Measurements from ENCODE around the gene FLT1. TPM values are rescaled to one million over a fixed set of nuclear protein-coding genes. Genes with fewer than 3 reads are reported as not detected.

Gene FLT1
- total RNA-seq, 2 donors from 2014 or later, result 12.3 to 44.6 TPM

GRCh38 chr13:28469316-28469715 lies 25.6 kb downstream of the FLT1 start:
- H3K4me3 ChIP-seq, result no peak overlapping the region
- H3K9me3 ChIP-seq, result no peaks in the 10 kb centered on the region
- no peak overlapping the region for H3K27ac ChIP-seq
- DNase-seq (ENCODE audit: low spot score), result no peak
- TF ChIP-seq CTCF (IDR thresholded peaks at IDR 0.05), result no peak
- no peak for ATAC-seq (ENCODE audit: insufficient number of reproducible peaks, low FRiP score, low read depth)
- H3K36me3 ChIP-seq, result no peaks in the 10 kb centered on the region
- H3K4me1 ChIP-seq (ENCODE audit: control insufficient read depth in 1 of 2, low read depth in 2 of 2), result no peaks in the 10 kb centered on the region
- no peaks in the 10 kb centered on the region for H3K27me3 ChIP-seq (replicated peaks; ENCODE audit: insufficient read depth)

GRCh38 chr13:28468023-28468915 lies 26.7 kb downstream of the FLT1 start:
- DNase-seq (ENCODE audit: low spot score) (no peak), ATAC-seq (ENCODE audit: insufficient number of reproducible peaks, low FRiP score, low read depth) (peak; percentile 36)
- no peaks in the 10 kb centered on the region for H3K9me3 ChIP-seq
- no peak overlapping the region for H3K4me3 ChIP-seq
- no peak overlapping the region for H3K27ac ChIP-seq
- H3K36me3 ChIP-seq, result no peaks in the 10 kb centered on the region
- no peaks in the 10 kb centered on the region for H3K27me3 ChIP-seq (replicated peaks; ENCODE audit: insufficient read depth)
- no peak for TF ChIP-seq CTCF (IDR thresholded peaks at IDR 0.05)
- H3K4me1 ChIP-seq (ENCODE audit: control insufficient read depth in 1 of 2, low read depth in 2 of 2), result no peaks in the 10 kb centered on the region

- DNase-seq (ENCODE audit: low spot score) (no peak), ATAC-seq (ENCODE audit: insufficient number of reproducible peaks, low FRiP score, low read depth) (no peak)
- Histone ChIP-seq H3K4me3 (no peak overlapping the region), H3K36me3 (no peaks in the 10 kb centered on the region), H3K27ac (no peak overlapping the region), H3K9me3 (no peaks in the 10 kb centered on the region), H3K27me3 (replicated peaks; ENCODE audit: insufficient read depth) (no peaks in the 10 kb centered on the region), H3K4me1 (ENCODE audit: control insufficient read depth in 1 of 2, low read depth in 2 of 2) (no peaks in the 10 kb centered on the region)
- no peak for TF ChIP-seq CTCF (IDR thresholded peaks at IDR 0.05)
These were observed 27.9 kb downstream of the FLT1 start for GRCh38 chr13:28467034-28467433.

- Histone ChIP-seq H3K9me3 (no peaks in the 10 kb centered on the region), H3K4me3 (no peak overlapping the region), H3K36me3 (no peaks in the 10 kb centered on the region), H3K27ac (no peak overlapping the region), H3K4me1 (ENCODE audit: control insufficient read depth in 1 of 2, low read depth in 2 of 2) (no peaks in the 10 kb centered on the region), H3K27me3 (replicated peaks; ENCODE audit: insufficient read depth) (no peaks in the 10 kb centered on the region)
- no peak for DNase-seq (ENCODE audit: low spot score)
- TF ChIP-seq CTCF (IDR thresholded peaks at IDR 0.05), result no peak
- ATAC-seq (ENCODE audit: insufficient number of reproducible peaks, low FRiP score, low read depth), result no peak
These were observed 28.8 kb downstream of the FLT1 start for GRCh38 chr13:28466151-28466550.

- H3K4me3 ChIP-seq, result no peak overlapping the region
- no peaks in the 10 kb centered on the region for H3K9me3 ChIP-seq
- no peaks in the 10 kb centered on the region for H3K36me3 ChIP-seq
- H3K27me3 ChIP-seq (replicated peaks; ENCODE audit: insufficient read depth), result no peaks in the 10 kb centered on the region
- TF ChIP-seq CTCF (IDR thresholded peaks at IDR 0.05), result no peak
- H3K27ac ChIP-seq, result no peak overlapping the region
- H3K4me1 ChIP-seq (ENCODE audit: control insufficient read depth in 1 of 2, low read depth in 2 of 2), result no peaks in the 10 kb centered on the region
- ATAC-seq (ENCODE audit: insufficient number of reproducible peaks, low FRiP score, low read depth), result no peak
- DNase-seq (ENCODE audit: low spot score), result no peak
These were observed 30.0 kb downstream of the FLT1 start for GRCh38 chr13:28464861-28465460.
